Prostate gland (tissue), 2 donors: ENCODE measurements around the gene PRR12. TPM values are rescaled to one million over a fixed set of nuclear protein-coding genes. Genes with fewer than 3 reads are reported as not detected.

Experiments used
- DNase-seq: peaks from one replicate; pipeline ENCODE4 v3.0.0-alpha.2; 2019; ENCODE audit warnings: low spot score
- H3K27ac ChIP-seq, 2 donors: fragments of 200-600 bp; sonication (generic); 2 replicates each; pipeline ENCODE4 v1.5.1; 2017 to 2019
- H3K27me3 ChIP-seq: fragments of 200-600 bp; sonication (generic); replicated peaks from 2 replicates; pipeline ENCODE4 v1.5.1; 2019; ENCODE audit not compliant: insufficient read depth
- H3K36me3 ChIP-seq, 2 donors: fragments of 200-600 bp; sonication (generic); 1 replicate in 1 of 2; 2 replicates in 1 of 2; pipeline versions ENCODE4 v1.5.1 to v1.8.1; 2017 to 2019
- H3K4me1 ChIP-seq: fragments of 200-600 bp; sonication (generic); replicated peaks from 2 replicates; pipeline ENCODE4 v1.5.1; 2019
- H3K4me3 ChIP-seq, 2 donors: fragments of 200-600 bp; sonication (generic); 2 replicates each; pipeline ENCODE4 v1.5.1; 2017 to 2019
- H3K9me3 ChIP-seq: fragments of 200-600 bp; sonication (generic); 2 replicates; pipeline ENCODE4 v1.5.1; 2017
- POLR2A ChIP-seq: fragments of 450-650 bp; IDR thresholded peaks from one replicate; pipeline ENCODE4 v1.6.1; 2016; ENCODE audit warnings: antibody characterized with exemption, mild to moderate bottlenecking
- POLR2AphosphoS5 ChIP-seq: sonication (generic); formaldehyde crosslinking; IDR thresholded peaks from one replicate; pipeline ENCODE4 v1.6.1; 2017; ENCODE audit warnings: antibody characterized with exemption
- WGBS: methylation state at CpG from one replicate; pipeline ENCODE4 v1.1.5; 2018; 5-methylcytosine and 5-hydroxymethylcytosine counted together
- intact Hi-C: fragments of 100-400 bp; cut with DNase I; formaldehyde crosslinking; loops from one replicate; pipeline ENCODE4 v1.14.2; 2022
- total RNA-seq, 2 donors: library from RNA; depleted of rRNA; stranded (reverse); fragments of >200 nt; gene quantifications; one replicate each; pipeline ENCODE4 v1.1.0, GENCODE V29; 2016
- TF ChIP-seq, protein P1 (sequence below), 4 experiments: fragments of 200-600 bp in 2 of 4; fragments of 450-650 bp in 2 of 4; sonication (generic) in 2 of 4; IDR thresholded peaks; 1 replicate in 3 of 4; 2 replicates in 1 of 4; pipeline ENCODE4 v1.5.1; 2016 to 2019; ENCODE audit warnings: antibody characterized with exemption in 4 of 4, mild to moderate bottlenecking in 2 of 4, moderate library complexity in 2 of 4

PRR12 gene
- total RNA-seq, 2 donors from 2014 or later = 24.0 to 41.9 TPM

DNA sequence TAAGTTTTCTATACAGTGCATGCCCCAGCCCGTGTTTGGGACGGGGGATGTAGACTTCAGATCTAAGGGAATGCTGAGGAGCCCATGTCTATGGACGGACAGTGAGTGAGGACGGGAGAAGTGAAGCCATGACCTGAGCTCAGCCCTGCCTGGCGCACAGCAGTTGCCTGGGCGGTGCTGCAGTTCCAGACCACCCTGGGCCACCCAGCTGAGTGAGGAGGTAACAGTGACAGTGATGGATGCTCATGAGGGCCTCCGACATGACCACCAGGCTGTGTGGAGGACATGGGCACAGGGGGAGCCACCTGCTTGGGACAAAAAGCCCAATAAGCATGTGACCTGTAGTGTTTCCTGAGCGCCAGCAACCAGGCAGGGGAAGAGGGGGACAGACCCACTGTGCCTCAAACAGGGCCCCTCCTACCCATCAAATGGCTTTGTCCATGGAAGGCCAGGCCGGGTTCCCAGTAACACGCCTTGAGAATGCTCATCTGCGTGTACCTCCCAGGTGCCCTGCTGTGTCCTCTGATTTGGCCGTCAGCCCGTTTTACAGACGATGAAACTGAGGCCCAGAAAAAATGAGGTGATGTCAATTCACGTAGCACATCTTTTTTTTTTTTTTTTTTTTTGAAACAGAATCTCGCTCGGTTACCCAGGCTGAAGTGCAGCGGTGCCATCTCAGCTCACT is 33.2 kb upstream of the PRR12 start:
- TF ChIP-seq POLR2A = no peak
- no peak for TF ChIP-seq POLR2AphosphoS5
- TF ChIP-seq, protein P1, sequence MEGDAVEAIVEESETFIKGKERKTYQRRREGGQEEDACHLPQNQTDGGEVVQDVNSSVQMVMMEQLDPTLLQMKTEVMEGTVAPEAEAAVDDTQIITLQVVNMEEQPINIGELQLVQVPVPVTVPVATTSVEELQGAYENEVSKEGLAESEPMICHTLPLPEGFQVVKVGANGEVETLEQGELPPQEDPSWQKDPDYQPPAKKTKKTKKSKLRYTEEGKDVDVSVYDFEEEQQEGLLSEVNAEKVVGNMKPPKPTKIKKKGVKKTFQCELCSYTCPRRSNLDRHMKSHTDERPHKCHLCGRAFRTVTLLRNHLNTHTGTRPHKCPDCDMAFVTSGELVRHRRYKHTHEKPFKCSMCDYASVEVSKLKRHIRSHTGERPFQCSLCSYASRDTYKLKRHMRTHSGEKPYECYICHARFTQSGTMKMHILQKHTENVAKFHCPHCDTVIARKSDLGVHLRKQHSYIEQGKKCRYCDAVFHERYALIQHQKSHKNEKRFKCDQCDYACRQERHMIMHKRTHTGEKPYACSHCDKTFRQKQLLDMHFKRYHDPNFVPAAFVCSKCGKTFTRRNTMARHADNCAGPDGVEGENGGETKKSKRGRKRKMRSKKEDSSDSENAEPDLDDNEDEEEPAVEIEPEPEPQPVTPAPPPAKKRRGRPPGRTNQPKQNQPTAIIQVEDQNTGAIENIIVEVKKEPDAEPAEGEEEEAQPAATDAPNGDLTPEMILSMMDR (IDR thresholded peaks at IDR 0.05) = no peak
- no peaks in the 10 kb centered on the region for H3K27me3 ChIP-seq
- H3K9me3 ChIP-seq = no peaks in the 10 kb centered on the region
- no peak overlapping the region for H3K4me3 ChIP-seq
- no peak overlapping the region for H3K27ac ChIP-seq
- 91% methylated on average over 18 of the region's 18 CpGs for WGBS
- H3K4me1 ChIP-seq = no peaks in the 10 kb centered on the region
- intact Hi-C loops = no loop called here
- peaks cover 8 to 10% of the 10 kb centered on the region in 2 donors for H3K36me3 ChIP-seq
- no peak for DNase-seq

DNA sequence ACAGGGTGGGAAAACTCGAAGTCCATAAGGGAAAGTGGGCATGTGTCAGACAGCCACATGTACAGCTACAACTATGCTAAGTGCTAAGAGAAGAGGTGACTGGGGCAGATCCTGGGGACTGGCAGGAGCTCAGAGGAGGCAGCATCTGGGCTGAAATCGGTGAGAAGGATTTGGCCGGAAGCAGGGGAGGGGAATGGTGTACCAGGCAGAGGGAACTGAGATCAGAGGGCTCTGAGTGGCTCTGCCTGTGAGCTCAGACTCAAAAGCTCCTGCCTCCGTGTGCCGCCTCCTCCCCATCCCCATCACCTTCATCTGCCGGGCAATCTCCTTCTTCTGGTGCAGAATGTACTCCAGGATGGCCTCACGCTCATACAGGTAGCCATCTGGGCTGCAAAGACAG is 32.4 kb upstream of the PRR12 start:
- no peak for TF ChIP-seq POLR2AphosphoS5
- TF ChIP-seq, protein P1 (IDR thresholded peaks at IDR 0.05) = no peak
- TF ChIP-seq POLR2A = no peak
- intact Hi-C loops = no loop called here
- Histone ChIP-seq H3K4me1 (no peaks in the 10 kb centered on the region), H3K9me3 (no peaks in the 10 kb centered on the region), H3K27me3 (no peaks in the 10 kb centered on the region), H3K36me3 (peaks cover 8 to 10% of the 10 kb centered on the region in 2 donors), H3K27ac (no peak overlapping the region), H3K4me3 (no peak overlapping the region)
- 92% methylated on average over 7 of the region's 7 CpGs for WGBS
- DNase-seq = no peak

DNA sequence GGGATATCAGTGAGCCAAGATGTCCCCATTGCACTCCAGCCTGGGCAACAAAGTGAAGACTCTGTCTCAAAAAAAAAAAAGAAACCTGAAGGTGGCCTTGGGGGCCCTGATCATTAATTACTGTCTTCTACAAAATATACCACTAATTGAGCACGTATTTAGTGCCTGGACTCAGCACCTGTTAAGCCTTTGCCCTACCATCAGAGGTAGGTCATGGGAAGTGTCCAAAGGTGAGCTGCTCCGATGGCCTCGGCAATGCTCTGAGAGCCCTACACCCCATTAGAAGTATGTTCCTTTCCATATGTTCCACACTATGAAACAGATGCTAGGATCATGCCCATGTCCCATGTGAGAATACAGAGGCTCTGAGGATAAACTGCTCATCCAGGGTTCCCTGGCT is 31.5 kb upstream of the PRR12 start:
- Histone ChIP-seq H3K4me3 (no peak overlapping the region), H3K9me3 (no peaks in the 10 kb centered on the region), H3K4me1 (no peaks in the 10 kb centered on the region), H3K27me3 (no peaks in the 10 kb centered on the region), H3K27ac (no peak overlapping the region), H3K36me3 (peaks cover 8 to 10% of the 10 kb centered on the region in 2 donors)
- intact Hi-C loops = no loop called here
- TF ChIP-seq, protein P1 (IDR thresholded peaks at IDR 0.05) = no peak
- no peak for TF ChIP-seq POLR2A
- 93% methylated on average over 3 of the region's 3 CpGs for WGBS
- DNase-seq = no peak

DNA sequence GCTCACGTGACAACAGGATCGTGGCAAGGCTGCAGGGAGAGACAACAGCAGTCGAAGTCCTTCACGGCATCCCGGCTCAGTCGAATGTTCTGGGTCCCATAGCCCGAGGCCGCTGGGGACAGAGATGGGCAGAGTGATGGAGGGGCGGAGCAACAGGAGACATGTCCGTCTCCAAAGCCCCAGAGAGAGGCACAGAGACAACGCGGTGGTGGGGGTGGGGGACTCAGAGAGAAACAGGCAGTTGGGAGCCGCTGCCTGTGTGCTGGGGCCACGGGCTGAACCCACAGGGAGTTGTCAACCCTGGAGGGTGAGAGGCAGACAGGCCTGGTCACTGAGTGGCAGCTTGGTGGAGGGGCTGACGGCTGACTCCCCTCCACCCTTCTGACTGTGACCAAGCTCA is 31.1 kb upstream of the PRR12 start:
- Histone ChIP-seq H3K36me3 (peaks cover 8 to 10% of the 10 kb centered on the region in 2 donors), H3K9me3 (no peaks in the 10 kb centered on the region), H3K4me3 (no peak overlapping the region), H3K27ac (no peak overlapping the region), H3K4me1 (no peaks in the 10 kb centered on the region), H3K27me3 (no peaks in the 10 kb centered on the region)
- intact Hi-C loops = no loop called here
- DNase-seq = no peak
- TF ChIP-seq, protein P1 (IDR thresholded peaks at IDR 0.05) = no peak
- TF ChIP-seq POLR2A = no peak
- no peak for TF ChIP-seq POLR2AphosphoS5
- WGBS = 70% methylated on average over 15 of the region's 15 CpGs

DNA sequence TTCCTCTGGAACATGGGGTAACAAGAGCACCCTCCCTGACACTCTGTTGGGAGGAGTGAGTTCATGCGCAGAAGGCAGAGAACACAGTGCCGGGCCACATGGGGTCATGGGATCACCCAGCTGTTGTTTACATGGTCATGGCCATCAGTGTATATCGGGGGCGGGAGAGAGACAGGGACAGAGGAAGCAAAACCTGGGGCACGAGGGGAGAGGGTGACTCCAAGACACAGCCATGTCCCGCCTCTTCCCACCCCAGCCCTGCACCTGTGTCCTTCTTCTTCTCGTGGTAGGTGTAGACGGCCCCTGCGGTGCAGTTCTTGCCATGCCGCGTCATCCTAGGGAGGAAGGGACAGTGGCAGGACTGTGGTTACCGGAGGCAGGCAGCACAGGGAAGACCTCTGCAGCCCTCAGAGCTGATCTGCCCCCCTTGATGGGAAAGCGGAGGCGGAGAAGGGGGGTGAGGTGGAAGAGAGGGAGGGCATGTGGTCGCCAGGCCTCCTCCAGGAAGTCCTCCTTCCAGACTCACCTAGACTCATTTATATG is 30.6 kb upstream of the PRR12 start:
- no peak for DNase-seq
- Histone ChIP-seq H3K36me3 (peaks cover 8 to 10% of the 10 kb centered on the region in 2 donors), H3K27ac (no peak overlapping the region)

More for the DNA sequence above, 30.6 kb upstream of the PRR12 start:
- Histone ChIP-seq H3K9me3 (no peaks in the 10 kb centered on the region), H3K4me1 (no peaks in the 10 kb centered on the region), H3K27me3 (no peaks in the 10 kb centered on the region), H3K4me3 (no peak overlapping the region)
- WGBS = 70% methylated on average over 15 of the region's 15 CpGs
- intact Hi-C loops = no loop called here
- TF ChIP-seq, protein P1 (IDR thresholded peaks at IDR 0.05) = no peak
- TF ChIP-seq POLR2A = no peak
- TF ChIP-seq POLR2AphosphoS5 = no peak
